PFSK-1 (cell line): ENCODE results near the gene ARHGEF37.

ENCODE experiments used
- FOXP2 ChIP-seq: optimal IDR thresholded peaks from 2 replicates; pipeline ENCODE3; 2011; ENCODE audit warnings: borderline replicate concordance, control low read depth, inconsistent platforms; ENCODE audit not compliant: insufficient read depth; ENCODE audit errors: extremely low read length, extremely low read depth
- POLR2AphosphoS5 ChIP-seq: IDR thresholded peaks from 2 replicates; pipeline ENCODE4 v1.6.1; 2012; ENCODE audit warnings: low read depth, mild to moderate bottlenecking, control low read depth, low read length, moderate library complexity
- REST ChIP-seq, 2 experiments: IDR thresholded peaks; 2 replicates each; pipeline versions ENCODE4 v1.6.1 to v1.8.0; 2011 to 2012; ENCODE audit warnings: low read depth in 2 of 2, low read length in 2 of 2, control low read depth in 1 of 2, inconsistent platforms in 1 of 2, mild to moderate bottlenecking in 1 of 2, moderate library complexity in 1 of 2; ENCODE audit not compliant: insufficient read depth in 1 of 2
- SIN3A ChIP-seq: IDR thresholded peaks from 2 replicates; pipeline ENCODE4 v1.6.1; 2012; ENCODE audit warnings: mild to moderate bottlenecking, low read length, moderate library complexity, borderline replicate concordance; ENCODE audit not compliant: insufficient read depth
- TAF1 ChIP-seq: IDR thresholded peaks from 2 replicates; pipeline ENCODE4 v1.6.1; 2012; ENCODE audit warnings: low read length, control low read depth, borderline replicate concordance; ENCODE audit not compliant: insufficient read depth

The ARHGEF37 gene

GRCh38 chr5:149581931-149582768 is 852 bp downstream of the ARHGEF37 start:
- TF ChIP-seq POLR2AphosphoS5, result no peak
- TF ChIP-seq TAF1, result no peak
- no peak for TF ChIP-seq REST (IDR thresholded peaks at IDR 0.05; ENCODE audit: insufficient read depth in 1 of 2, low read depth in 2 of 2, low read length in 2 of 2)
- TF ChIP-seq SIN3A, result peak; percentile 52; the same call in 1 of the 2 replicates
- TF ChIP-seq FOXP2, result no peak

DNA sequence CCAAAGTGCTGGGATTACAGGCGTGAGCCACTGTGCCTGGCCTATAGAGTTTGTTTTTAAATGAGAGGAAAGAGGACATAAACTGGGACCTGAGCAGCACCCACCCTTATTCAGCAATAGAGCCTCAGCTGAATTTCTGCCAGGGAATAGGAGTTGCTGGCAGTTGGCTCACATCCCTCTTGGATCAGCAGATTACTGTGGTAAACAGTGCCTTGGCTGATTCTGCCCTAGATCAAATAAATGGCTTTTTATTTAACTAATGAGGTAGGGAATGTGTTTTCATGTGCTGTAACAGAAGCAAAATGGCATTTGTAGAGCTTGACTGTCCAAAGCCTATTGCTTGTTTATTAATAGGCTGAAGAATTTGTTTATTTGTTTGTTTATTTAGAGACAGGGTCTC is 2.1 kb downstream of the ARHGEF37 start:
- no peak for TF ChIP-seq SIN3A
- no peak for TF ChIP-seq POLR2AphosphoS5
- no peak for TF ChIP-seq FOXP2
- TF ChIP-seq REST (IDR thresholded peaks at IDR 0.05; ENCODE audit: insufficient read depth in 1 of 2, low read depth in 2 of 2, low read length in 2 of 2), result no peak
- no peak for TF ChIP-seq TAF1

GRCh38 chr5:149584121-149584520 is 2.8 kb downstream of the ARHGEF37 start:
- TF ChIP-seq FOXP2, result no peak
- no peak for TF ChIP-seq SIN3A
- no peak for TF ChIP-seq POLR2AphosphoS5
- TF ChIP-seq REST (IDR thresholded peaks at IDR 0.05; ENCODE audit: insufficient read depth in 1 of 2, low read depth in 2 of 2, low read length in 2 of 2), result no peak
- no peak for TF ChIP-seq TAF1

DNA sequence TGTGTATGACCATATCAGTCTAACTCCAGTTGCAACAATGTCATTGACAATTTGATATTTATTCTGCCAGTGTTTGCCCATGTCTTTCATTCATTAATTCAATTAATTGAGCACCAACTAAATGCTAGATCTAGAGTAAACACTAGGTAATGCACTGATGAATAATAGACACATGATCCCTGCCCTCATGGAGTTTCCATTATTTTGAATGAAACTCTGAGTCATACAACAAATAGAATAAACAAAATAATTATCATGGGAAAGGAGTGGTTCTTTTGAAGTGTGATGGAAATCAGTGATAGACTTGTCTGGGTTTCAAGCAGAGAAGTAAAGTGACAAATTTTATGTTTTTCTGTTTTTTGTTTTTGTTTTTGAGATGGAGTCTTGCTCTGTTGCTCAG is 4.6 kb downstream of the ARHGEF37 start:
- no peak for TF ChIP-seq POLR2AphosphoS5

GRCh38 chr5:149586708-149587318 is 5.5 kb downstream of the ARHGEF37 start:
- no peak for TF ChIP-seq POLR2AphosphoS5
- no peak for TF ChIP-seq REST (IDR thresholded peaks at IDR 0.05; ENCODE audit: insufficient read depth in 1 of 2, low read depth in 2 of 2, low read length in 2 of 2)
- no peak for TF ChIP-seq FOXP2
- TF ChIP-seq TAF1, result no peak
- TF ChIP-seq SIN3A, result no peak
